ENCODE results near the gene GRIP1.

GRCh38 chr12:66329941-66330340, 348.9 kb downstream of the GRIP1 start:
- TF ChIP-seq, protein P1, sequence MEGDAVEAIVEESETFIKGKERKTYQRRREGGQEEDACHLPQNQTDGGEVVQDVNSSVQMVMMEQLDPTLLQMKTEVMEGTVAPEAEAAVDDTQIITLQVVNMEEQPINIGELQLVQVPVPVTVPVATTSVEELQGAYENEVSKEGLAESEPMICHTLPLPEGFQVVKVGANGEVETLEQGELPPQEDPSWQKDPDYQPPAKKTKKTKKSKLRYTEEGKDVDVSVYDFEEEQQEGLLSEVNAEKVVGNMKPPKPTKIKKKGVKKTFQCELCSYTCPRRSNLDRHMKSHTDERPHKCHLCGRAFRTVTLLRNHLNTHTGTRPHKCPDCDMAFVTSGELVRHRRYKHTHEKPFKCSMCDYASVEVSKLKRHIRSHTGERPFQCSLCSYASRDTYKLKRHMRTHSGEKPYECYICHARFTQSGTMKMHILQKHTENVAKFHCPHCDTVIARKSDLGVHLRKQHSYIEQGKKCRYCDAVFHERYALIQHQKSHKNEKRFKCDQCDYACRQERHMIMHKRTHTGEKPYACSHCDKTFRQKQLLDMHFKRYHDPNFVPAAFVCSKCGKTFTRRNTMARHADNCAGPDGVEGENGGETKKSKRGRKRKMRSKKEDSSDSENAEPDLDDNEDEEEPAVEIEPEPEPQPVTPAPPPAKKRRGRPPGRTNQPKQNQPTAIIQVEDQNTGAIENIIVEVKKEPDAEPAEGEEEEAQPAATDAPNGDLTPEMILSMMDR (IDR thresholded peaks at IDR 0.05 in 4 of 5, conservative IDR thresholded peaks at IDR 0.05 in 1 of 5): no peak
- no peak for TF ChIP-seq POLR2A (IDR thresholded peaks at IDR 0.05)
